CD4-positive, alpha-beta T cell treated with Interleukin-6 for 4 hours (primary cell): ENCODE data around the gene TP53TG5.

Source experiments
- DNase-seq: peaks from one replicate; pipeline ENCODE4 v3.0.0-alpha.2; 2020; ENCODE audit warnings: mixed read lengths

TP53TG5 gene

GRCh38 chr20:45378191-45378590, at the start of gene TP53TG5:
Gene TP53TG5 (minus strand): TSS chr20:45378325. CDS start chr20:45378236, 89 bp downstream.
- no peak for DNase-seq

- no peak for DNase-seq
Observed at GRCh38 chr20:45427236-45428149, 49.4 kb upstream of the TP53TG5 start.

- no peak for DNase-seq
Observed at GRCh38 chr20:45426320-45427016, 48.3 kb upstream of the TP53TG5 start.

- no peak for DNase-seq
Observed at GRCh38 chr20:45425561-45425960, 47.4 kb upstream of the TP53TG5 start.

- DNase-seq = no peak
Observed at GRCh38 chr20:45423700-45424099, 45.6 kb upstream of the TP53TG5 start.

- no peak for DNase-seq
Observed at GRCh38 chr20:45420125-45420524, 42.0 kb upstream of the TP53TG5 start.

GRCh38 chr20:45419188-45420091, 41.3 kb upstream of the TP53TG5 start:
- no peak for DNase-seq

GRCh38 chr20:45416917-45417316, 38.8 kb upstream of the TP53TG5 start:
- no peak for DNase-seq

GRCh38 chr20:45415822-45416637, 37.9 kb upstream of the TP53TG5 start, which contains the start of gene PIGT:
Gene PIGT (plus strand): TSS chr20:45416141. CDS start chr20:45416157, 16 bp downstream.
- DNase-seq = peak; percentile 89

GRCh38 chr20:45413479-45413878, 35.4 kb upstream of the TP53TG5 start:
- no peak for DNase-seq

GRCh38 chr20:45412653-45413052, 34.5 kb upstream of the TP53TG5 start:
- DNase-seq = no peak

- DNase-seq = no peak
Observed at GRCh38 chr20:45410887-45411286, 32.8 kb upstream of the TP53TG5 start.

GRCh38 chr20:45409521-45410272, 31.6 kb upstream of the TP53TG5 start:
- no peak for DNase-seq

- DNase-seq = peak; percentile 10
Observed at GRCh38 chr20:45408646-45409213, 30.6 kb upstream of the TP53TG5 start.

GRCh38 chr20:45407783-45408645, 29.9 kb upstream of the TP53TG5 start, which contains the start of gene DBNDD2:
Gene DBNDD2 (plus strand): TSS chr20:45408289. CDS start chr20:45408468, 179 bp downstream.
- no peak for DNase-seq

- peak; percentile 6 for DNase-seq
Observed at GRCh38 chr20:45407067-45407745, 29.1 kb upstream of the TP53TG5 start.

- peak; percentile 66 for DNase-seq
Observed at GRCh38 chr20:45406260-45407066, 28.3 kb upstream of the TP53TG5 start.
